GM10266 (cell line): Measurements from ENCODE around the gene MAP3K15.

Source experiments
- DNase-seq: peaks from one replicate; pipeline ENCODE4 v3.0.0; 2012; ENCODE audit errors: extremely low spot score
- CTCF ChIP-seq: IDR thresholded peaks from 2 replicates; pipeline ENCODE4 v1.5.1; 2012; ENCODE audit warnings: mild to moderate bottlenecking, low read depth; ENCODE audit not compliant: control insufficient read depth, insufficient read depth; ENCODE audit errors: missing control alignments

Gene MAP3K15

GRCh38 chrX:19556202-19556601, 40.9 kb upstream of the MAP3K15 start:
- no peak for TF ChIP-seq CTCF
- no peak for DNase-seq

- TF ChIP-seq CTCF = no peak
- DNase-seq = no peak
Observed at GRCh38 chrX:19555683-19556082, 40.4 kb upstream of the MAP3K15 start.

GRCh38 chrX:19555236-19555635, 39.9 kb upstream of the MAP3K15 start:
- DNase-seq = no peak
- no peak for TF ChIP-seq CTCF

- TF ChIP-seq CTCF = no peak
- no peak for DNase-seq
Observed at GRCh38 chrX:19554786-19555185, 39.5 kb upstream of the MAP3K15 start.

- TF ChIP-seq CTCF = no peak
- no peak for DNase-seq
Observed at GRCh38 chrX:19552793-19553192, 37.5 kb upstream of the MAP3K15 start.

GRCh38 chrX:19549838-19550237, 34.5 kb upstream of the MAP3K15 start:
- no peak for DNase-seq
- no peak for TF ChIP-seq CTCF

GRCh38 chrX:19548934-19549333, 33.6 kb upstream of the MAP3K15 start:
- TF ChIP-seq CTCF = no peak
- DNase-seq = no peak
